Spleen (tissue), 7 donors: ENCODE results near the gene SIRPB2.

Experiments
- POLR2AphosphoS5 ChIP-seq, 3 donors: sonication (generic); formaldehyde crosslinking; IDR thresholded peaks; one replicate each; pipeline ENCODE4 v1.5.1; 2017; ENCODE audit warnings: antibody characterized with exemption in 3 of 3
- TF ChIP-seq, protein P1 (sequence below), 11 experiments: fragments of 200-600 bp in 7 of 11; fragments of 450-650 bp in 4 of 11; sonication (generic) in 4 of 11; IDR thresholded peaks in 8 of 11; conservative IDR thresholded peaks in 3 of 11; 1 replicate in 7 of 11; 2 replicates in 4 of 11; pipeline versions ENCODE4 v1.4.0 to v1.8.0; 2016 to 2021; ENCODE audit warnings: antibody characterized with exemption in 11 of 11, inconsistent platforms in 4 of 11, mild to moderate bottlenecking in 1 of 11
- donor health status: DM: no; HTN: no; CAD: no; lungs with moderate emphysema.
- donor health status: DM: no; HTN: no; CAD: no.
- donor health status: DM: no; HTN: no; CAD: no.

DNA sequence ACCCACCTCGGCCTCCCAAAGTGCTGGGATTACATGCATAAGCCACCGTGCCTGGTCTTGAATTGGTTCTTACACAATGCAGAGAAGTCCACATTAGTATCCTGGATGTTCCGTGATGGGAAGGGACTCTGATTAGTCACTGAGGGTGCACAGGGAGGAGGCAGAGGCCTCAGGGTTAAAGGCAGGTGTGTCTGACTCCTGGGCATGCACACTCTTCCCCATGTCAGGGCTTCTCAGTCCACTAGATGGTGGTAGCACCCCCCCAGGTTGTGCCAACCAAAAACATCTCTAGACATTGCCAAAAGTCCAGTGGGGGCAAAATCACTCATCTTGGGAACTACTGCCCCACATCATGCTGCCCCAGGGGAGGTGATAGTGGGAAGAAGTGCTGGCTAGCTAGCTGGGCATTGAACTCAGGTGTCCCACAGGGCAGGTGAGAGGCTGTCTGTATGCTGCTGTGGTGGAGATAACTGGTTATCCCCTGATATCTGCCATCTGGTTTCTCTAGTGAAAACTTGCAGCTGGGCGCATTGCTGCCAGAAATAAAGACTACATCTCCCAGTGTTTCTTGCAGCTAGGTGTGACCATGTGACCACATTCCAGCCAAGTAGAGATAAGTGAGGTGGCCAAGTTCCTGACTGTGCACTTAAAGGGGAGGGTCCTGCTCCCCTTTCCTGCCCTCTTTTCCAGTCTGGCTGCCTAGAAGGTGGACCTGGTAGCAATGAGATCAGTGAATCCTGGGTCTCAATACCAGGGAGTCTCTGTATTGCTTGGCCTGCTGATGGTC, 16.2 kb downstream of the SIRPB2 start:
- TF ChIP-seq, protein P1, sequence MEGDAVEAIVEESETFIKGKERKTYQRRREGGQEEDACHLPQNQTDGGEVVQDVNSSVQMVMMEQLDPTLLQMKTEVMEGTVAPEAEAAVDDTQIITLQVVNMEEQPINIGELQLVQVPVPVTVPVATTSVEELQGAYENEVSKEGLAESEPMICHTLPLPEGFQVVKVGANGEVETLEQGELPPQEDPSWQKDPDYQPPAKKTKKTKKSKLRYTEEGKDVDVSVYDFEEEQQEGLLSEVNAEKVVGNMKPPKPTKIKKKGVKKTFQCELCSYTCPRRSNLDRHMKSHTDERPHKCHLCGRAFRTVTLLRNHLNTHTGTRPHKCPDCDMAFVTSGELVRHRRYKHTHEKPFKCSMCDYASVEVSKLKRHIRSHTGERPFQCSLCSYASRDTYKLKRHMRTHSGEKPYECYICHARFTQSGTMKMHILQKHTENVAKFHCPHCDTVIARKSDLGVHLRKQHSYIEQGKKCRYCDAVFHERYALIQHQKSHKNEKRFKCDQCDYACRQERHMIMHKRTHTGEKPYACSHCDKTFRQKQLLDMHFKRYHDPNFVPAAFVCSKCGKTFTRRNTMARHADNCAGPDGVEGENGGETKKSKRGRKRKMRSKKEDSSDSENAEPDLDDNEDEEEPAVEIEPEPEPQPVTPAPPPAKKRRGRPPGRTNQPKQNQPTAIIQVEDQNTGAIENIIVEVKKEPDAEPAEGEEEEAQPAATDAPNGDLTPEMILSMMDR (IDR thresholded peaks at IDR 0.05 in 8 of 11, conservative IDR thresholded peaks at IDR 0.05 in 3 of 11): peak in 4 of 11 experiments; percentile 13 to 32 (median 18)
- TF ChIP-seq POLR2AphosphoS5 (IDR thresholded peaks at IDR 0.05): no peak
